ENCODE results near the gene TH. TPM values are rescaled to one million over a fixed set of nuclear protein-coding genes. Genes with fewer than 3 reads are reported as not detected.

Gene TH
- total and polyA plus RNA-seq, 2 donors from 2014 or later = not detected

- intact Hi-C loops (cut with DNase I) = loop anchor here (5.0 to 10.0 kb wide), 3 partner anchors 319 to 499 kb away; partner anchors contain the start of genes KRTAP5-6, SYT8 and TNNI2
- H3K4me1 ChIP-seq (ENCODE audit: control insufficient read depth in 2 of 3, insufficient read depth in 2 of 3, low read depth in 1 of 3, low read length in 3 of 3) = peaks cover 0 to 2% (median 0%) of the 10 kb centered on the region in 3 donors
- H3K36me3 ChIP-seq (ENCODE audit: control insufficient read depth in 2 of 3, insufficient read depth in 3 of 3, low read length in 3 of 3) = no peaks in the 10 kb centered on the region
- H3K27me3 ChIP-seq (ENCODE audit: control insufficient read depth, insufficient read depth, low read length) = no peaks in the 10 kb centered on the region
- no peak overlapping the region for H3K4me3 ChIP-seq (ENCODE audit: low read length in 3 of 3)
- TF ChIP-seq, protein P1, sequence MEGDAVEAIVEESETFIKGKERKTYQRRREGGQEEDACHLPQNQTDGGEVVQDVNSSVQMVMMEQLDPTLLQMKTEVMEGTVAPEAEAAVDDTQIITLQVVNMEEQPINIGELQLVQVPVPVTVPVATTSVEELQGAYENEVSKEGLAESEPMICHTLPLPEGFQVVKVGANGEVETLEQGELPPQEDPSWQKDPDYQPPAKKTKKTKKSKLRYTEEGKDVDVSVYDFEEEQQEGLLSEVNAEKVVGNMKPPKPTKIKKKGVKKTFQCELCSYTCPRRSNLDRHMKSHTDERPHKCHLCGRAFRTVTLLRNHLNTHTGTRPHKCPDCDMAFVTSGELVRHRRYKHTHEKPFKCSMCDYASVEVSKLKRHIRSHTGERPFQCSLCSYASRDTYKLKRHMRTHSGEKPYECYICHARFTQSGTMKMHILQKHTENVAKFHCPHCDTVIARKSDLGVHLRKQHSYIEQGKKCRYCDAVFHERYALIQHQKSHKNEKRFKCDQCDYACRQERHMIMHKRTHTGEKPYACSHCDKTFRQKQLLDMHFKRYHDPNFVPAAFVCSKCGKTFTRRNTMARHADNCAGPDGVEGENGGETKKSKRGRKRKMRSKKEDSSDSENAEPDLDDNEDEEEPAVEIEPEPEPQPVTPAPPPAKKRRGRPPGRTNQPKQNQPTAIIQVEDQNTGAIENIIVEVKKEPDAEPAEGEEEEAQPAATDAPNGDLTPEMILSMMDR (IDR thresholded peaks at IDR 0.05; ENCODE audit: borderline replicate concordance, extremely low read depth, insufficient read depth) = no peak
- DNase-seq = no peak
- H3K9me3 ChIP-seq (ENCODE audit: control insufficient read depth in 2 of 3, insufficient read depth in 1 of 3, low read length in 3 of 3) = no peaks in the 10 kb centered on the region
- FAIRE-seq = no peak
- H3K9ac ChIP-seq (ENCODE audit: low read length in 3 of 3) = no peak overlapping the region
- H3K27ac ChIP-seq (ENCODE audit: low read depth in 2 of 2, low read length in 2 of 2) = no peak overlapping the region
Observed at GRCh38 chr11:2153581-2154194, 17.9 kb downstream of the TH start.

GRCh38 chr11:2151500-2152257 lies 19.9 kb downstream of the TH start:
- Histone ChIP-seq H3K27me3 (ENCODE audit: control insufficient read depth, insufficient read depth, low read length) (no peaks in the 10 kb centered on the region), H3K36me3 (ENCODE audit: control insufficient read depth in 2 of 3, insufficient read depth in 3 of 3, low read length in 3 of 3) (no peaks in the 10 kb centered on the region)
- FAIRE-seq = no peak

DNA sequence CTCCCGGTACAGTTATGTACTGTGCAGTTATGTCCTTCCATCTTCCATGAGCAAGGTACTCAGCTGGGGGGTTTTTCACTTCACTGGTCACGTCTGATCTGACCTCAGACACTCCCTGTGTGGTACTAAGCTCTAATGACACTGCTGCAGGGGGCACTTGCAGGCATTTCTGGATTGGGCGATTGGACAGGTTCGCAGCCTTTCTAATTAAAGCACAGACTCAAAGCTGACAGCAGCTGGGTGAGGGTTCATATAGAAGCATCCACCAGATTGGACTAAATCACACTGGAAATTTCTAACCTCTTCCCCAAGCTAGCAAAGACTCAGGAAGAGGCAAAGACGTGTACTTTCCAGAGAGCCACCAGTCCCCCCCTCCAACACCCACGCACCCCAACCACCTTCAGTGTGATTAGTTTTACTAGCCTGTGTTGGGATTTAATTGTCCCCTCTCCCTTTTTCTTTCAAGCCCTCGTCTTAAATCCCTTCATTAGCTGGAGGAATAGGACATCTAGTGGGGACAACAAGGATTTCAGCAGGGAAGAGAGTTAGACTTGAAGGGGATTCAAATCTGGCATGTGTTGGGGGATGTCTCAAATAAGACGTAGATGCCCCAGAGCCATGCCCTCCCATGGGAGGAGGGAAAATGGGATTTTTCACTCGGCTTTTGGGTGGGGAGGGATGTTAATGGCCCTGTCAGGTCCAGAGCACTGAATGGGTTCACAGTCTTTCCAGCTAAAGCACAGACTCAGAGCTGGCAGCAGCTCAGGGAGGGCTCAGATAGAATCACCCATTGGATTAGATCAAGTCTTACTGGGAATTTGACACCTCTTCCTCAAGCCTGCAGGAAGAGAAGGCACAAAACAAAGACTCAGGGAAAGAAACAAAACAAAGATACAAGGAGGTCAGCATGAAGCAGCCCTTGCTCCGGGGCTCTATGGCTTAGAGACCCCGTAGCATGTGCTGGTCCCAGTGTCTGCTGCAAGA lies 21.5 kb downstream of the TH start:
- no peak for FAIRE-seq
- Histone ChIP-seq H3K27ac (ENCODE audit: low read depth in 2 of 2, low read length in 2 of 2) (no peak overlapping the region), H3K9me3 (ENCODE audit: control insufficient read depth in 2 of 3, insufficient read depth in 1 of 3, low read length in 3 of 3) (no peaks in the 10 kb centered on the region), H3K9ac (ENCODE audit: low read length in 3 of 3) (no peak overlapping the region), H3K27me3 (ENCODE audit: control insufficient read depth, insufficient read depth, low read length) (peaks cover 8% of the 10 kb centered on the region), H3K36me3 (ENCODE audit: control insufficient read depth in 2 of 3, insufficient read depth in 3 of 3, low read length in 3 of 3) (no peaks in the 10 kb centered on the region), H3K4me3 (ENCODE audit: low read length in 3 of 3) (no peak overlapping the region), H3K4me1 (ENCODE audit: control insufficient read depth in 2 of 3, insufficient read depth in 2 of 3, low read depth in 1 of 3, low read length in 3 of 3) (peaks cover 0 to 2% (median 0%) of the 10 kb centered on the region in 3 donors)
- peak in 2 of 5 donors; percentile 89 to 93 for DNase-seq
- TF ChIP-seq, protein P1 (IDR thresholded peaks at IDR 0.05; ENCODE audit: borderline replicate concordance, extremely low read depth, insufficient read depth) = peak; percentile 22
- intact Hi-C loops (cut with DNase I) = loop anchor here (5.0 to 10.0 kb wide), 3 partner anchors 315 to 495 kb away; partner anchors contain the start of genes KRTAP5-6, SYT8 and TNNI2

More at GRCh38 chr11:2151500-2152257, 19.9 kb downstream of the TH start:
- H3K9ac ChIP-seq (ENCODE audit: low read length in 3 of 3) = peak overlapping the region in 1 of 3 donors; percentile 10
- intact Hi-C loops (cut with DNase I) = loop anchor here (5.0 to 10.0 kb wide), 3 partner anchors 317 to 497 kb away; partner anchors contain the start of genes KRTAP5-6, SYT8 and TNNI2
- H3K27ac ChIP-seq (ENCODE audit: low read depth in 2 of 2, low read length in 2 of 2) = no peak overlapping the region
- TF ChIP-seq, protein P1 (IDR thresholded peaks at IDR 0.05; ENCODE audit: borderline replicate concordance, extremely low read depth, insufficient read depth) = peak; percentile 96
- peak overlapping the region in 1 of 3 donors; percentile 27 for H3K4me3 ChIP-seq (ENCODE audit: low read length in 3 of 3)
- peak in 4 of 5 donors; percentile 86 to 92 (median 90) for DNase-seq
- peaks cover 0 to 2% (median 0%) of the 10 kb centered on the region in 3 donors for H3K4me1 ChIP-seq (ENCODE audit: control insufficient read depth in 2 of 3, insufficient read depth in 2 of 3, low read depth in 1 of 3, low read length in 3 of 3)
- H3K9me3 ChIP-seq (ENCODE audit: control insufficient read depth in 2 of 3, insufficient read depth in 1 of 3, low read length in 3 of 3) = no peaks in the 10 kb centered on the region
